Sigmoid colon (tissue), 4 donors: ENCODE measurements around the gene DACH2.

Experiments used
- CTCF ChIP-seq, 4 experiments: fragments of 450-650 bp in 3 of 4; fragments of 200-600 bp in 1 of 4; IDR thresholded peaks; one replicate each; pipeline ENCODE4 v1.5.1; 2016 to 2019; ENCODE audit warnings: antibody characterized with exemption in 4 of 4, mild to moderate bottlenecking in 3 of 4, moderate library complexity in 2 of 4
- EP300 ChIP-seq, 4 donors: sonication (generic); formaldehyde crosslinking; IDR thresholded peaks; one replicate each; pipeline ENCODE4 v1.6.1; 2017; ENCODE audit warnings: antibody characterized with exemption in 4 of 4
- POLR2A ChIP-seq, 2 donors: fragments of 450-650 bp; IDR thresholded peaks; one replicate each; pipeline ENCODE4 v1.6.1; 2016; ENCODE audit warnings: antibody characterized with exemption in 2 of 2, mild to moderate bottlenecking in 2 of 2, moderate library complexity in 2 of 2
- POLR2AphosphoS5 ChIP-seq, 4 donors: sonication (generic); formaldehyde crosslinking; IDR thresholded peaks; one replicate each; pipeline ENCODE4 v1.6.1; 2017; ENCODE audit warnings: antibody characterized with exemption in 4 of 4

GRCh38 chrX:86805241-86805640, 657.0 kb downstream of the DACH2 start:
- TF ChIP-seq POLR2AphosphoS5 (IDR thresholded peaks at IDR 0.05) (no peak), CTCF (IDR thresholded peaks at IDR 0.05) (no peak), POLR2A (IDR thresholded peaks at IDR 0.05) (no peak), EP300 (IDR thresholded peaks at IDR 0.05) (no peak)
